GM19025 (cell line): ENCODE results near the gene MICAL2.

Experiments
- ATAC-seq: cut with Tn5 transposase; IDR thresholded peaks from one replicate; pipeline ENCODE4 v1.9.1; 2021; ENCODE audit warnings: mild to moderate bottlenecking, low read depth, moderate library complexity; ENCODE audit not compliant: unreplicated experiment

The MICAL2 gene

DNA sequence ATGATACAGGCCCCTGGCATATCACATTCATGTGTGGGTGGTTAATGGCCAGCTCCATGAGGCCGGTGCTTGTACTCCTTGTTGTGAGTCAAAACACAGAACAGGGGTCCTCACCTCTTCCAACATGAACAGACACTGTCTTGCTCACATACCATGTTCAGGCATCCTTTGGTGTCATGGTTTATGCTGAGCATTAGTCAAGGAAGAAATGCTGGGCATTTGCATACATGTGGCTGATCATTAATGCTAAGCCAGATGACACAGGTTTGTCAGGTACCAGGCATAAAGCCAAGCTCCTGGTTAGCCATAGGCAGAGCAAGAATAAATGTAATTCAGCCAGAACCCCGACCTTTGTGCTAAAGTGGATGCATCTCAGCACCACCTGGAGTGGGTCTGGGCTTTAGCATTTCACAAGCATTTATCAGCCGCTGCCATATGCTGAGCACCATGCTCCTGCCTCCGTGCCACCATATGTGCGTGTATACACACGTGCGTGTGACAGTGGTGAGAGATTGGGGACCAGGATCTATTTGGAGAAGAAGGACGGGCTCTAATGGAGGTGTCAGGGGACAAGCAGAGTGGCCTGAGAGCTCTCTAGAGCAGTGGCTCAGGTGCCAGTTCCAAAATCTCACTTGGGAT, 55.0 kb downstream of the MICAL2 start:
- no peak for ATAC-seq

DNA sequence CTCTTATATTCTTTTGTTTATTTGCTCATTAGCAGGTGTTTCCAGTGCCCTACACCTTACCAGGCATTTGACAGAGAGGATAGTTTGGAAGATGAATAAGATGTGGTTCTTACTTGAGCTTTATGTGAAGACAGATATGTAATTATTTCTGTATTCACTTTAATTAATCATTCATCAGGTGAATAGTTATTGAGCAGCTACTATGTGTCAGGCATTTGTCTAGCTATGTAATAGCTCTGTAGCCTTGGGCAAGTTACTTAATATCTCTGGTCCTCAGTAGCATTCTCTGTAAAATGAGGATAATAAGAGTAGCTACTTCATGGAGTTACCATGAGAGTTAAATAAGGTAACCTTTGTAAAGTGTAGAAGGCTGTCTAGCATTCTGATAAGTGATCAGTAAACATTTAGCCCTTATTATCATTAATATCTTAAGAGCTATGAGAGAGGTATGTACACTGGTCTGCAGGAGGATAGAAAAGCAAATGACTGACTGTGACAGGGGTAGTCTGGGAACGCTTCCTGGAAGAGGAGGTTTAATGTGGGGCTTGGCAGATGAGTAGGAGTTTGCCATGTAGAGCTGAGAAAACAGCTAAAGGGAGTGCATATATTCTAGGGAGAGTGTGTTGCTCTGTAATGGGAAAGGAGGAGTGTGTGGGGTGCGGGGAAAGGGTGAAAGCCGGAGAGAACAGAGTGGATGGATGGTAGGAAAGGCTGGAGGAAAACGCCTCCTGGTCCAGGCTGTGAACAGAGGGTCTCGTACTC, 56.1 kb downstream of the MICAL2 start:
- ATAC-seq, result no peak

DNA sequence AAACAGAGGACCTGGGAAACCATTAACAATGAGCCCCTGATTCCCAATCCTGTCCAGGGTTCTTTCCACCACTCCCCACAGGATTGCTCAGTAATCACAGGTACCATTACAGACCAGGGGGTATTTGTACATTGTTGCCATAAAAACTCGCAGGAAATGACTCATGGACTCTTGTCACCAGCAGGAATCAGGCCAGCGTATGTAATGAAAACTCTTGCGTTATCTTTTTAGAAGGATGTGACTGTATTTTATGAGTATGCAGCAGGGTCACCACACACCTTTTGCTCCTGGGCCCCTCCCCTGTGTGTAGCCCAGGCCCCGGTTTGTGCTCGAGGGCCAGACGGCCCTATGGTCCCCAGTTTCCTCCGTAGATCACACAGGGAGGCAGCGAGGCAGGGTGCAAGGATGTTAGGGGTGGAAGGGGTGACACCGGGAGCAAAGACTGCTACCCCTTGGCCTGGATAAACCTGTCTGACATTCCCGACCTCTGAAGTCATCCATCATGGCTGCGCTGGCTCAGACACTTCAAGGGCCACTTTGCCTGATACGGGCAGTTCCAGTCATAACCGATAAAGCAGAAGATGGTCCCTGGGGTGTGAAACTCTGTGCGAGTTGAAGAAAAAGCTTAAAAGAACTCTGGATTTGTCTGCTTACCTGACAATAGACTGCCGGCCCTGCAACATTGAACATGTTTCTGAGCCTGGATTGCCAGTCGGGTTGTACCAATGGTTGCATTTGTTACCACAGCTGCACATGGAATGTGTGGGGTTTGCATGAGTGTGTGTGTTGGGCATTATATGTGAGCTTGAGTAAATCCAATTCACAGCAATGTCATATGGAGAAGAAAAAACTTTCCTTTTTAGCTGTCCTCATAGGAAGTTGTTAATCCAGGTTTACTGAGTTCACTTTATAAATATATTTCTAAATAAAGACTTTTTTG, 56.9 kb downstream of the MICAL2 start:
- no peak for ATAC-seq

DNA sequence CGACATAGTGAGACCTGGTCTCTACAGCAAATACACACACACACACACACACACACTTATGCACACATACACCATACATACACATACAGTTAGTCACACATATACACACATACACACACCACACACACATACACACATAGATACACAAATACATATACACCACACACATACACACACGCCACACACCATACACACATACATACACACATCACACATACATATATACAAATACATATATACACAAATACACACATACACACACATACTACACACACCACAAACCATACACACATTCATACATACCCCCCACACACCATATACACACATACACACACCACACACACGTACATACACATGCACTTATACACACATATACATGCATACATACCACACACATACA, 57.7 kb downstream of the MICAL2 start:
- no peak for ATAC-seq

DNA sequence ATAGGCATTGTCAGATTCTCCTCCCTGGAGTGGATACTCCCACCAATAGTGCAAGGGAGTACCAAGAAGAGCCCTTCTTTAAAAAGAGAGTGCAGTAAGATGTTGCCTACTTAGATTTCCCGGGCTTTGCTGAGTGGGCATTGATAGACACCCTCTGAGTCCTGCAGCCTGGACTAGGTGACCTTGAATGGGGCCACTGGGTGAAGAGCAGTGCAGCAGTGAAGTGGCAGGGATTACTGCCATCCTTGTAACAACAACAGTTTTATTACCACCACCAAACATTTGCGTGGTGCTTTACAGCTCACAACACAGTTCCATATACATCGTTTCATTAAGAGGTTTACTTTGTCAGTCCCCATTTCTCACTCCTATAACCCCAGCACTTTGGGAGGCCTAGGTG, 59.4 kb downstream of the MICAL2 start:
- ATAC-seq, result no peak

DNA sequence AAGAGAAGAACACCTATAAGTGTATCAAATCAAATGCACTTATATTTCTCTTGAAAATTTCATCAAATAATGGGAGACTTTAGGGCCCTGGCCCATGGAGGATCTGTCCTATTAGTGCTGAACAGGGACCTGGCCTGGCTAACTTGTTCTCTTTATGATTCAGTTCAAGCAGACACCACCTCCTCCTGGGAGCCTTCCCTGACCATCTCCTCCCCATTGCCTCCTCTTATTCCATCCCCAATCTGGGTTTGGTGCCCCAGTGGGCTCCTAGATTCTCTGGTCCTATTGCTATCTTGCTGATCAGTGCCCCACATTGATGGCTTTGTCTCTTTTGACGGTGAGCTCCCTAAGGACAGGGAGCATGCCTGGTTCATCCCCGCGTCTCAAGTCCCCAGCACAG, 60.1 kb downstream of the MICAL2 start:
- ATAC-seq, result no peak

DNA sequence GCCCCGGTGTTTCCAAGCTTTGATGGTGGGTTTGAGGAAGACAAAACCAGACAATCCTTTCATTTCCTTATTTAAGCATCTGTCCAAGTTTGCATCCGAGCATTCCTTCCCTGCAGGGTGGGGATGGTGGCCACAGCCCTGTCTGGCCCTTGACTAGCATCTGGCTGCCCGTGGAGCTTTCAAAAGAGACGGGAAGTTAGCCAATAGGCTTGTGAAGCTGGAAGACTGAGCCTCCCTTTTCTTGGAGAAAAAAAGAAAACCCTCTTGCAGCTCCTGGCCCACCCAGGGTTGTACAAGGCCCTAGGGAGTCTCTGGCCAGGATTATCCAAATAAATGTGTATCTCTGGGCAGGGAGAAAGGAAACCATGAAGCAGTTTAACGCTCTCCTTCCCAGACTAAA, 60.6 kb downstream of the MICAL2 start:
- ATAC-seq, result no peak

DNA sequence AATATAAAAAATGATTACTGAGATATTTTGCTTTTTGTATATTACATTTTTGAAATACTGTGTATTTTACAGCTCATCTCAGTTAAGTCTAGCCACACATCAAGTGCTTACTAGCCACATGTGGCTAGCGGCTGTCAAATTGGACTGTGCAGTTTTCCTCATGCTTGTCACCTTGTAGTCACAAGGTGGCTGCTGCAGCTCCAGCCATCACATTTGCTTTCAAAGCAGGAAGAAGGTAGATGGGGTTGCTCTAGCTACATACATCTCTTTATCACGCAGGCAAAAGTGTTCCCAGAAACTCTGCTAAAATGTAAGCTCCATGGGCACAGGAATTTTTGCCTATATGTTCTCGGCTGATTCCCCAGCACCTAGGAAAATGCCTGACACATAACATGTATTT, 61.5 kb downstream of the MICAL2 start:
- no peak for ATAC-seq

DNA sequence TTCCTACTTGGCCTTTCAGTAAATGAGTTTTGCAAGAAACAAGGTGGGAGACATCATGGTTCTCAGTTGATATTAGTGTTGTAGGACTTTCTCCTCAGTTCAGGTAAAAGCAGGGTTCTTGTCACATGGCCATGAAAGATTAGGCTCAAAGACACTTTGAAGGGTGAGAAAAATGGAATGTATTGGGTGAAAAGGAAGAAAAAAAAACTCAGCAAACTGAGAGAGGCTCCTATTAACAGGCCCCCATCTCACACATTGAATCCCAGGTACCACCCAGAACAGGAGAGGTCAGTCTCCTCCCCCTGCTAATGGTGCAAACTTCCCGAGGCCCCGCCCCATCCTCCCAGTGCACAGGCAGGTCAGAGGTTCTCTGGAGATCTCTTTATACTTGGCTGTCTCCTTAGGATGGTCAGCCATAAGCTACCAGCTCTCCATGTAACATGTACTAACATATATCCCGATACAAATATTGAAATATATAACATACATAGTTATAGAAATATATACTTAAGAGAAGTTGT, 62.2 kb downstream of the MICAL2 start:
- ATAC-seq, result no peak

DNA sequence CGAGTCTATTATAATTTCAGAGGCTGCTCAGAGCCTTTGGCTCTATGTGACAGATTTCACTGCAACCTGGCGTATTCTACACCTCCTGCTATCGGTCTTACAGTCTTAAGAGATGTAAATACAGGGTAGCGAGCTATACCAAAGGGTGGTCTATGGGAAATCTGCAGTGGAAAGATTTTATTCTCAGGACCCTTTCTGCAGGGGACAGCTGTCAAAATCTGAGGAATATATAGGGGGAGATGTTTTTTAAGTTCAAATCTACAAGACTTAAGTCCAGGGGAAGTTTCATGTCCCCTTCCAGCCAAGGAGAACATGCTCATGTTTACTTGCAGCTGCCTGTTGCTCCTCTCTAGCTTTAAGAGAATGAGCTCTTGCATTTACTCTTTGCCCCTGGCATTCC, 62.7 kb downstream of the MICAL2 start:
- no peak for ATAC-seq

DNA sequence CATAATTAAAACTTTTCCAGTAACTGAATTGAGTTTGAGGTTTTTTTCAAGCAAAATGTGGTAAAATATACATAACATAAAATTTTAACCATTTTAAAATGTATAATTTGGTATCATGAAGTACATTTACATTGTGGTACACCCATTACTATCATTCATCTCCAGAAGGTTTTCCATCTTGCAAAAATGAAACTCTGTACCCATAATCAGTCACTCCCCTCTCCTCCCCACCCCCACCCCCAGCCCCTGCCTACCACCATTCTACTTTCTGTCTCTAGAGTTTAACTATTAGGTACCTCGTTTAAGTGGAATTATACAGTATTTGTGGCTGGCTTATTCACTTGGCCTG, 63.7 kb downstream of the MICAL2 start:
- peak; percentile 38 for ATAC-seq

DNA sequence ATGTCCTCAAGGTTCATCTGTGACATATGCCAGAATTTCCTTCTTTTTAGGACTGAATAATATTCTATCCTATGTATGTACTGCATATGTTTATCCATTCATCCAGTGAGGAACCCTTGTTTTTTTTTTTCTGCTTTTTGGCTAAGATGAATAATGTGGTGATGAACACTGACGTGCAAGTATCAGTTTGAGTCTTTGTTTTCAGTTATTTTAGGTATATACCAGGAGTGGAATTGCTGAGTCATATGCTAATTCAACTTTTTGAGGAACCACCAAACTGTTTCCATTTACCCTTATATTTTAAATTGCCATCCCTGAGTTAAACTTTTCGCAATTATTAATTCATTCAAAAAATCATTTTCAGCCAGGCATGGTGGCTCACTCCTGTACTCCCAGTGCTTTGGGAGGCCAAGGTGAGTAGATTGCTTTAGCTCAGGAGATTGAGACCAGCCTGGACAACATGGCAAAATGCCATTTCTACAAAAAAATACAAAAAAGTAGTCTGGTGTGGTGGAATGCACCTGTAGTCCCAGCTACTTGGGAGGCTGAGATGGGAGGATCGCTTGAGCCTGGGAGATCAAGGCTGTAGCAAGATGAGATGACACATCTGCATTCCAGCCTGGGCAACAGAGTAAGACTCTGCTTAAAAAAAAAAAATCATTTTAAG, 64.2 kb downstream of the MICAL2 start:
- peak; percentile 76 for ATAC-seq

DNA sequence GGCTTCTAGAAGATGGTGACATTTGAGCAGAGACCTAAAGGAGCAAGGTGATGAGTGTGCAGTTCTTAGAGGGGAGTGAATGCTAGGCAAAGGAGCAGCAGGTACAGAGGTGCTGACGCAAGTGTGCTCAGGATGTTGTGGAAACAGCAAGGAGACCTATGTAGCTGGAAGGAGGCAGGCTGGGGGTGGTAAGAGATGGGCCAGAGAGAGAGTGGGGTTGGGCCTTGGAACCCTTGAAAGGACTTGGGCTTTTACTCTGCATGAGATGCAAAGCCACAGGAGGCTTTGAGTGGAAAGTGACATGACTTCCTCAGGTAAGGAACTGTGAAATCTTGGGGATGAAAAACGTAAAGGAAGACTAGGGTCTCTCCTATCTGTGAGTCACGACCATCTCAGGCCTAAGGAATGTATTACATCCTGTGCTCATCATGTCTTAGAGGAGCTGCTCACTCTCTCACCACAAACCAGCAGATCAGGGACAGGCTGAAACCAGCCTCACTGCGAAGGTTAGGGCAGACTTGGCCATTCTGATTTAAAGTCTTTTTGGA, 65.4 kb downstream of the MICAL2 start:
- no peak for ATAC-seq

DNA sequence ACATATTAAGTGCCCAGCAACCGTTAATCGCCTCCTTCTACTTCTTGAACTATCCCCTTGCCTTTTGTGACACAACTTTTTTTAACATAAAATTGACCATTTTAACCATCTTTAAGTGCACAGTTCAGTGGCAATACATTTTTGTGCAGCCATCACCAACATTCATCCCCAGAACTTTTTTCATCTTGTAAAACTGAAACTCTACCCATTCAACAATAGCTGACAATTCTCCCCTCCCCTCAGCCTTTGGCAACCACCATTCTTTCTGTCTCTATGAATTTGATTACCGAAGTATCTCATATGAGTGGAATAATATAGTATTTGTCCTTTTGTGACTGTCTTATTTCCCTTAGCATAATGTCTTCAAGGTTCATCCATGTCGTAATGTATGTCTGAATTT, 66.0 kb downstream of the MICAL2 start:
- no peak for ATAC-seq

DNA sequence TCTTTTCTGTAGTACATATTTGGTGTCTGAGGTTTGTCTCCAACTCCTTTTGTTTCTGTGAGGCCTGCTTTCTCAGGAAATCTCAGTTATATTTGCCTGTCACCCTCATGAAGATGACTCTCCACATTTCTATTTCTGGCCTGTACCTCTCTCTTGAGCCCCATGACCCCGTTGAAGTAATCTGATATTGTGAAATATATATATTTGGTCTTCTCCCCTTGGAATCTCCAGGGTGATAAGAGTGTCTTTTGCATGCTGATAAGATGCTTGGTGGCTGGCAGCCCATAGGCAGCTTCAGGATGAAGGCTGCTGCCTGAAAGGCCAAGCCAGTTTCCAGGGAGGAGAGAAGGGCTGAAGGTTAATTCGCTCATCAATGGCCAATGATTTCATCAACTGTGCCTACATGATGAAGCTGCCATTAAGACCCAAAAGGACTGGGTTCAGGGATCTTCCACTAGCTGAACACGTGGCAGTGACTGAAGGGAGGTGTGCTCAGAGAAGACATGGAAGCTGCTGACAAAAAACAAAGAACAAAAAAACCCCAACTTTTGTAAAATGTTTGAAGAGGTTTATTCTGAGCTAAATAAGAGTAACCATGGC, 67.4 kb downstream of the MICAL2 start:
- ATAC-seq, result no peak

DNA sequence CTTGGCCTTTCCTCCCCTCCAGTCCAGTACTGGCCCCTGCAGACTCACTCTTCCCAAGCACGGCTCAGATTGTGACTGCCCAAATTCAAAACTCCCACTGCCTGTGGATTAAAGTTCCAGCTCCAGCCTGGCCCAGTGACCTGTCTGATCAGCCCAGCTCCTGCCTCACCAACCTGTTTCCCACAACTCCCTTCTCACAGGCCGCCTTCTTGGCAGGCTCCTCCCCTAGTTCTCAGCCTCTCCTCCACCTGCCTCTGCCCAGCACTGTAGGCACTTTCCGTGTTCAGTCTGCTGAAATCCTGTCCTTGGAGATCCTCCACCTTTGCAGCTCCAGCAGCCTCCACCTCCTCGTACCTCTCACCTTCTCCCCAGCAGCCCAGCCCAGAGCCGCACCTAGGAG, 68.6 kb downstream of the MICAL2 start:
- ATAC-seq, result no peak

DNA sequence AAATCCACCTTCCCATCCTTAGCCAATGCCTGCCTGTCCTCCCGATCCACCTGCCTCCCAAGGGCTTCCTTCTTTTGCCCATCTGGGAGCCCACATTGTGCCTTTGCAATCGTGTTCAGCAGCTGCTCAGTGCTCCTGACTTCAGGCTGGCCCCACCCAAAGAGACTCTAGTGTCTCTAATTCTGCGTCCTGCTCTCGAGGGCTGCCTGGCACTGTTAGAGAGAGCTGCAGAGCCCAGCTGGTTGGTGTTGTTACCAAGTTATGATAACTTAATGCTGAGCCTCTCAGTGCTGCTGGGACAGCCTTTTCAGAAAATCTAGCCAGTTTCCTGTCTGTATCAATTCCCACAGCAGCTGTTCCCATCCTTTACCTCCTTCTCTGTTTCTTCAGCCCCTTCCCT, 69.1 kb downstream of the MICAL2 start:
- ATAC-seq, result no peak

DNA sequence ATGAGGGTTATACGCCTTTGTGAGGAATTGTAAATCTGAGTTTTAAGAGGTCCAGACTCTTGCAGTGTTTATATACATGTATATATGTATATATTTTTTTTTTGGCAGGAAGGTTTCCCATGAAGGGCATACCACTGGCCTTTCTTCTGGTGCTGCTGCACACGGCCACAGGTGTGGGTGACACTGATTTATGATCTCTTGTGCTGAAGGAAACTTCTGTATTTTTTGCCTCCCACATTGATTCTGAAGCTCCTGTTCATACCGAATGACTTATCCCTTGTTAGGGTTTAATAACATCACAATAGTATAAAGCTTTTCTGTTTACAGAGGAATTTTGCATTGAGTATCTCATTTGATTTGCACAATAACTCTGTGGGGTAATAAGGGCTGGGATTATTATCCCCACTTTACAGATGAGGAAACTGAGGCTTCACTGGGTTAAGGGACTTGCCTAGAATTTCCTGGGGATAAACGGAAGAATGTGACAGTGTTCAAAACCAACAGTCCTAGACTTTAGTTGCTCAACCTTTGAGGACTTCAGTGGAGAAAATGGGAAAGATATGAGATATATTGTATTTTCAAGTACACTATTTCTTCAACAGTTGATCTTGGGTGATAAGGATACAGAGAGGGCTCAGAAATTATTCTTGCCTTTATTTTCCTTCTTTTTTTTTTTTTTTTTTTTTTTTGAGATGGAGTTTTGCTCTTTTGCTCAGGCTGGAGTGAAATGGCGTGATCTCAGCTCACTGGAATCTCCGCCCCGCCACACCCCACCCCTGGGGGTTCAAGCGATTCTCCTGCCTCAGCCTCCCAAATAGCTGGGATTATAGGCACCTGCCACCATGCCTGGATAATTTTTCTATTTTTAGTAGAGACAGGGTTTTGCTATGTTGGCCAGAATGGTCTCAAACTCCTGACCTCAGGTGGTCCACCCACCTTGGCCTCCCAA, 70.1 kb downstream of the MICAL2 start:
- ATAC-seq, result no peak

DNA sequence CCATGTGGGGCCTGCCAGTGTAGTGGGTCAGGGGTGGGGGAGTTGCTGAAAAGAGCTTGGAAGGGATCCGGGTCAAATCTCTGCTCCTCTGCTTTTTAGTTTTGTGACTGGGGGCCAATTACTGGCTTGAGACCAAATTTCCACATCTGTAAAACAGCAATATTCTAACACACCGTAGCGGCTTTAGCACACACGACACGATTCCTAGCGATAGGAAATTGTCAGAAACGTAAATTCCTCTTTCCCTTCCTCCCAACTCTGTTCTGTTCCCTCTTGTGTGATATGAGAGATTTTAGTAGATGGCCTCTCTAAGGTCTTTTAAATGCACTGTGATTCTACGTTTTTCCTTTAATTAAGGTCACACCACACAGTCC, 71.9 kb downstream of the MICAL2 start:
- ATAC-seq, result no peak
